HG03442 (cell line): ENCODE results near the gene STK38L.

Source experiments
- ATAC-seq: cut with Tn5 transposase; IDR thresholded peaks from one replicate; pipeline ENCODE4 v1.9.1; 2021; ENCODE audit warnings: mild to moderate bottlenecking, moderate library complexity; ENCODE audit not compliant: unreplicated experiment

STK38L gene

GRCh38 chr12:27273114-27273513, 29.0 kb downstream of the STK38L start:
- no peak for ATAC-seq

- ATAC-seq, result no peak
Observed at GRCh38 chr12:27274706-27275105, 30.6 kb downstream of the STK38L start.

- ATAC-seq, result no peak
Observed at GRCh38 chr12:27276275-27276674, 32.2 kb downstream of the STK38L start.

GRCh38 chr12:27277846-27278260, 33.8 kb downstream of the STK38L start:
- peak; percentile 84 for ATAC-seq

- no peak for ATAC-seq
Observed at GRCh38 chr12:27279826-27280225, 35.7 kb downstream of the STK38L start.

GRCh38 chr12:27280412-27280811, 36.3 kb downstream of the STK38L start:
- ATAC-seq, result no peak

GRCh38 chr12:27282754-27283153, 38.7 kb downstream of the STK38L start:
- ATAC-seq, result no peak

- ATAC-seq, result no peak
Observed at GRCh38 chr12:27284021-27284420, 39.9 kb downstream of the STK38L start.

GRCh38 chr12:27284751-27285150, 40.7 kb downstream of the STK38L start:
- peak; percentile 78 for ATAC-seq

GRCh38 chr12:27285403-27285802, 41.3 kb downstream of the STK38L start:
- ATAC-seq, result no peak

GRCh38 chr12:27289414-27289813, 45.3 kb downstream of the STK38L start:
- no peak for ATAC-seq

GRCh38 chr12:27290501-27291168, 46.5 kb downstream of the STK38L start:
- no peak for ATAC-seq

GRCh38 chr12:27291862-27292261, 47.8 kb downstream of the STK38L start:
- ATAC-seq, result no peak

GRCh38 chr12:27292718-27293117, 48.6 kb downstream of the STK38L start:
- ATAC-seq, result no peak

- no peak for ATAC-seq
Observed at GRCh38 chr12:27293463-27293862, 49.4 kb downstream of the STK38L start.

GRCh38 chr12:27296674-27297073, 52.6 kb downstream of the STK38L start:
- ATAC-seq, result no peak

- ATAC-seq, result no peak
Observed at GRCh38 chr12:27297566-27297965, 53.5 kb downstream of the STK38L start.

- ATAC-seq, result no peak
Observed at GRCh38 chr12:27299102-27299501, 55.0 kb downstream of the STK38L start.

- no peak for ATAC-seq
Observed at GRCh38 chr12:27300226-27300625, 56.1 kb downstream of the STK38L start.

GRCh38 chr12:27303139-27304111, 59.3 kb downstream of the STK38L start:
- no peak for ATAC-seq

- no peak for ATAC-seq
Observed at GRCh38 chr12:27304856-27305255, 60.8 kb downstream of the STK38L start.
